H9 (cell line): ENCODE data around the gene TBATA. TPM values are rescaled to one million over a fixed set of nuclear protein-coding genes. Genes with fewer than 3 reads are reported as not detected.

Experiments
- DNase-seq: peaks from one replicate; pipeline ENCODE4 v3.0.0-alpha.2; 2017
- H2AFZ ChIP-seq: one replicate; pipeline ENCODE4 v1.6.1; 2013; ENCODE audit warnings: mild to moderate bottlenecking, low read length, control low read depth, moderate library complexity
- H2AK5ac ChIP-seq: 2 replicates; pipeline ENCODE4 v1.6.1; 2013; ENCODE audit warnings: low read length, control low read depth, mixed read lengths; ENCODE audit not compliant: insufficient read length
- H2BK120ac ChIP-seq: one replicate; pipeline ENCODE4 v1.6.1; 2013; ENCODE audit warnings: low read depth, mild to moderate bottlenecking, low read length, control low read depth, inconsistent platforms; ENCODE audit not compliant: poor library complexity, severe bottlenecking
- H2BK12ac ChIP-seq: 2 replicates; pipeline ENCODE4 v1.6.1; 2013; ENCODE audit warnings: low read length, control low read depth, mixed read lengths, low read depth; ENCODE audit not compliant: insufficient read length
- H2BK15ac ChIP-seq: 2 replicates; pipeline ENCODE4 v1.6.1; 2013; ENCODE audit warnings: low read depth, low read length, control low read depth
- H2BK20ac ChIP-seq: one replicate; pipeline ENCODE4 v1.6.1; 2013; ENCODE audit warnings: low read depth, mild to moderate bottlenecking, low read length, control low read depth, inconsistent platforms; ENCODE audit not compliant: poor library complexity, severe bottlenecking
- H2BK5ac ChIP-seq: 2 replicates; pipeline ENCODE4 v1.6.1; 2013; ENCODE audit warnings: low read length, control low read depth, mixed read lengths; ENCODE audit not compliant: insufficient read length
- H3K14ac ChIP-seq: 2 replicates; pipeline ENCODE4 v1.6.1; 2013; ENCODE audit warnings: low read length, control low read depth; ENCODE audit not compliant: insufficient read depth
- H3K18ac ChIP-seq: 2 replicates; pipeline ENCODE4 v1.6.1; 2013; ENCODE audit warnings: low read depth, mild to moderate bottlenecking, mixed read lengths, low read length, control low read depth; ENCODE audit not compliant: insufficient read length
- H3K23ac ChIP-seq: 2 replicates; pipeline ENCODE4 v1.6.1; 2013; ENCODE audit warnings: low read length, control low read depth, mixed read lengths, low read depth; ENCODE audit not compliant: insufficient read length
- H3K23me2 ChIP-seq: 2 replicates; pipeline ENCODE4 v1.6.1; 2013; ENCODE audit warnings: low read depth, mild to moderate bottlenecking, mixed read lengths, low read length, control low read depth; ENCODE audit not compliant: insufficient read length, poor library complexity, severe bottlenecking
- H3K27ac ChIP-seq: 2 replicates; pipeline ENCODE4 v1.5.1; 2013; ENCODE audit warnings: low read length, control low read depth, mixed read lengths, low read depth; ENCODE audit not compliant: insufficient read length
- H3K27me3 ChIP-seq: 2 replicates; pipeline ENCODE4 v1.6.1; 2013; ENCODE audit warnings: low read length, control low read depth, inconsistent platforms; ENCODE audit not compliant: insufficient read depth
- H3K4ac ChIP-seq: 2 replicates; pipeline ENCODE4 v1.6.1; 2013; ENCODE audit warnings: low read depth, mild to moderate bottlenecking, control low read depth, inconsistent platforms, low read length, moderate library complexity
- H3K4me1 ChIP-seq: 2 replicates; pipeline ENCODE4 v1.6.1; 2013; ENCODE audit warnings: low read length, control low read depth, inconsistent platforms; ENCODE audit not compliant: insufficient read depth
- H3K4me2 ChIP-seq: 2 replicates; pipeline ENCODE4 v1.6.1; 2013; ENCODE audit warnings: low read length, control low read depth, mixed read lengths; ENCODE audit not compliant: insufficient read length, insufficient read depth
- H3K56ac ChIP-seq: 2 replicates; pipeline ENCODE4 v1.6.1; 2013; ENCODE audit warnings: low read depth, mild to moderate bottlenecking, mixed read lengths, low read length, control low read depth; ENCODE audit not compliant: insufficient read length
- H3K79me1 ChIP-seq: 2 replicates; pipeline ENCODE4 v1.6.1; 2013; ENCODE audit warnings: low read depth, mild to moderate bottlenecking, moderate library complexity, low read length, control low read depth, inconsistent platforms; ENCODE audit not compliant: insufficient read depth, poor library complexity, severe bottlenecking
- H3K79me2 ChIP-seq: 2 replicates; pipeline ENCODE4 v1.6.1; 2013; ENCODE audit warnings: low read length, control low read depth, inconsistent platforms; ENCODE audit not compliant: insufficient read depth
- H3K9ac ChIP-seq: 2 replicates; pipeline ENCODE4 v1.6.1; 2013; ENCODE audit warnings: low read length, control low read depth, mixed read lengths; ENCODE audit not compliant: insufficient read length; ENCODE audit errors: extremely low read depth
- H3K9me3 ChIP-seq: one replicate; pipeline ENCODE4 v1.6.1; 2013; ENCODE audit warnings: low read depth, low read length, inconsistent platforms; ENCODE audit not compliant: control insufficient read depth
- H3T11ph ChIP-seq: one replicate; pipeline ENCODE4 v1.6.1; 2013; ENCODE audit warnings: mild to moderate bottlenecking, low read length, control low read depth, inconsistent platforms
- H4K20me1 ChIP-seq: one replicate; pipeline ENCODE4 v1.6.1; 2013; ENCODE audit not compliant: control insufficient read depth, insufficient read length, insufficient read depth
- H4K5ac ChIP-seq: 2 replicates; pipeline ENCODE4 v1.6.1; 2013; ENCODE audit warnings: low read depth, mild to moderate bottlenecking, mixed read lengths, low read length, control low read depth; ENCODE audit not compliant: insufficient read length
- H4K8ac ChIP-seq: replicated peaks from 2 replicates; pipeline ENCODE4 v1.6.1; 2013; ENCODE audit warnings: low read length, control low read depth, mixed read lengths, low read depth; ENCODE audit not compliant: insufficient read length
- H4K91ac ChIP-seq: 2 replicates; pipeline ENCODE4 v1.6.1; 2013; ENCODE audit warnings: low read depth, mild to moderate bottlenecking, moderate library complexity, mixed read lengths, low read length, control low read depth; ENCODE audit not compliant: insufficient read length
- H3K27ac Mint-ChIP-seq, 3 experiments: 2 replicates in 2 of 3; 3 replicates in 1 of 3; pipeline ENCODE4 v1.8.0; 2020 to 2021; ENCODE audit warnings: mixed read lengths in 3 of 3, mild to moderate bottlenecking in 1 of 3, moderate library complexity in 1 of 3
- H3K27me3 Mint-ChIP-seq: 2 replicates; pipeline ENCODE4 v1.8.0; 2021; ENCODE audit warnings: low read depth, mild to moderate bottlenecking, moderate library complexity, mixed read lengths
- H3K36me3 Mint-ChIP-seq, 3 experiments: 2 replicates in 2 of 3; 3 replicates in 1 of 3; pipeline ENCODE4 v1.8.0; 2020 to 2021; ENCODE audit warnings: low read depth in 3 of 3, mixed read lengths in 3 of 3; ENCODE audit not compliant: insufficient read depth in 1 of 3
- H3K4me1 Mint-ChIP-seq, 2 experiments: 2 replicates each; pipeline ENCODE4 v1.8.0; 2020; ENCODE audit warnings: mixed read lengths in 2 of 2
- H3K4me3 Mint-ChIP-seq, 2 experiments: 2 replicates in 1 of 2; 3 replicates in 1 of 2; pipeline ENCODE4 v1.8.0; 2020 to 2021; ENCODE audit warnings: mild to moderate bottlenecking in 2 of 2, mixed read lengths in 2 of 2, moderate library complexity in 1 of 2
- H3K9me3 Mint-ChIP-seq, 2 experiments: 2 replicates in 1 of 2; 3 replicates in 1 of 2; pipeline ENCODE4 v1.8.0; 2020; ENCODE audit warnings: mild to moderate bottlenecking in 2 of 2, mixed read lengths in 2 of 2, moderate library complexity in 1 of 2
- CTCF ChIP-seq: fragments of 200-600 bp; sonication (generic); conservative IDR thresholded peaks from 3 replicates; pipeline ENCODE4 v1.8.0; 2021; ENCODE audit warnings: antibody characterized with exemption, mild to moderate bottlenecking
- whole genome bisulfite sequencing: extraction: QIAGEN DNeasy Blood & Tissue Kit; methylation state at CpG from one replicate; pipeline ENCODE4 v1.1.7; 2013; ENCODE audit warnings: missing lambda C conversion rate, low lambda C conversion rate, mixed read lengths; ENCODE audit not compliant: insufficient read length; ENCODE audit errors: extremely low coverage; 5-methylcytosine and 5-hydroxymethylcytosine counted together
- total RNA-seq: library from RNA; stranded (reverse); gene quantifications from 2 replicates; pipeline ENCODE4 v1.2.1, GENCODE V29; 2021

The TBATA gene
- total RNA-seq, 1 experiment from 2014 or later: not detected

GRCh38 chr10:70752571-70752970 lies 32.6 kb downstream of the TBATA start:
- no CpG with 5 or more reads among the region's 7 CpGs for whole genome bisulfite sequencing
- no peaks in the 10 kb centered on the region for H3K9me3 ChIP-seq
- no peak overlapping the region for H3K9ac ChIP-seq
- H3K27me3 ChIP-seq: no peaks in the 10 kb centered on the region
- Mint-ChIP-seq H3K27me3 (no peaks in the 10 kb centered on the region), H3K36me3 (no peaks in the 10 kb centered on the region), H3K9me3 (no peaks in the 10 kb centered on the region; a peak in 1 of 5 replicates), H3K27ac (no peak overlapping the region), H3K4me3 (no peak overlapping the region), H3K4me1 (peaks cover 10 to 15% of the 10 kb centered on the region in 2 experiments)
- H3K56ac ChIP-seq: no peak overlapping the region
- no peak overlapping the region for H4K5ac ChIP-seq
- H3K4me1 ChIP-seq: no peaks in the 10 kb centered on the region
- H4K8ac ChIP-seq: no peak overlapping the region
- no peak overlapping the region for H2BK12ac ChIP-seq
- H2BK15ac ChIP-seq: no peak overlapping the region
- no peak overlapping the region for H2AFZ ChIP-seq
- H2AK5ac ChIP-seq: no peak overlapping the region
- no peak overlapping the region for H3K18ac ChIP-seq
- H3K79me1 ChIP-seq: no peaks in the 10 kb centered on the region
- no peaks in the 10 kb centered on the region for H3K79me2 ChIP-seq
- TF ChIP-seq CTCF: no peak
- no peak overlapping the region for H4K91ac ChIP-seq
- H3K4me2 ChIP-seq: no peak overlapping the region
- H3K14ac ChIP-seq: no peak overlapping the region
- no peak overlapping the region for H3K4ac ChIP-seq
- no peak overlapping the region for H2BK5ac ChIP-seq
- H3K27ac ChIP-seq: no peak overlapping the region
- no peak overlapping the region for H2BK120ac ChIP-seq
- H3T11ph ChIP-seq: no peak overlapping the region
- H2BK20ac ChIP-seq: no peak overlapping the region
- DNase-seq: no peak
- H4K20me1 ChIP-seq: no peaks in the 10 kb centered on the region
- H3K23ac ChIP-seq: no peak overlapping the region
- H3K23me2 ChIP-seq: no peaks in the 10 kb centered on the region
